WERI-Rb-1 (cell line): ENCODE data around the gene TTN.

Experiments used
- DNase-seq: peaks from one replicate; pipeline ENCODE4 v3.0.0-alpha.2; 2020
- H3K27ac ChIP-seq: fragments of 250-450 bp; sonication (Bioruptor Pico); 2 replicates; pipeline ENCODE4 v1.5.1; 2020; ENCODE audit warnings: mild to moderate bottlenecking, moderate library complexity
- H3K27me3 ChIP-seq: fragments of 250-450 bp; sonication (Bioruptor Pico); 2 replicates; pipeline ENCODE4 v1.5.1; 2021; ENCODE audit warnings: mild to moderate bottlenecking, low read depth, moderate library complexity; ENCODE audit not compliant: insufficient read depth, severe bottlenecking
- H3K36me3 ChIP-seq: fragments of 250-450 bp; sonication (Bioruptor Pico); 2 replicates; pipeline ENCODE4 v1.5.1; 2020; ENCODE audit warnings: mild to moderate bottlenecking, moderate library complexity
- H3K4me3 ChIP-seq: 2 replicates; pipeline ENCODE4 v1.5.1; 2011; ENCODE audit warnings: low read depth, mild to moderate bottlenecking, control low read depth, low read length
- H3K9me3 ChIP-seq: fragments of 250-450 bp; sonication (Bioruptor Pico); 2 replicates; pipeline ENCODE4 v1.5.1; 2021; ENCODE audit warnings: mild to moderate bottlenecking, moderate library complexity; ENCODE audit not compliant: severe bottlenecking
- CTCF ChIP-seq: IDR thresholded peaks from 2 replicates; pipeline ENCODE4 v1.5.1; 2011; ENCODE audit warnings: low read depth, mild to moderate bottlenecking, control low read depth, inconsistent platforms, low read length

TTN gene

GRCh38 chr2:178807227-178808008 is at the start of gene TTN:
TTN (minus strand) TSS chr2:178807423; CDS start chr2:178804642, 2,781 bp downstream.
- Histone ChIP-seq H3K27me3 (no peaks in the 10 kb centered on the region), H3K4me3 (no peak within 1 kb of the TSS), H3K9me3 (no peaks in the 10 kb centered on the region), H3K27ac (no peak within 1 kb of the TSS), H3K36me3 (peaks cover 3% of the 10 kb centered on the region; the same call in 1 of the 2 replicates)
- TF ChIP-seq CTCF = no peak
- DNase-seq = no peak

- Histone ChIP-seq H3K9me3 (no peaks in the 10 kb centered on the region), H3K27ac (no peak overlapping the region), H3K36me3 (peaks cover 16% of the 10 kb centered on the region), H3K27me3 (no peaks in the 10 kb centered on the region), H3K4me3 (no peak overlapping the region)
- no peak for TF ChIP-seq CTCF
- DNase-seq = no peak
Observed at GRCh38 chr2:178855151-178855550, 47.9 kb upstream of the TTN start.

- Histone ChIP-seq H3K4me3 (no peak overlapping the region), H3K27me3 (no peaks in the 10 kb centered on the region), H3K36me3 (peaks cover 63% of the 10 kb centered on the region), H3K27ac (no peak overlapping the region), H3K9me3 (no peaks in the 10 kb centered on the region)
- DNase-seq = no peak
- TF ChIP-seq CTCF = no peak
Observed at GRCh38 chr2:178848335-178848734, 41.1 kb upstream of the TTN start.

GRCh38 chr2:178846458-178846802 is 39.2 kb upstream of the TTN start:
- Histone ChIP-seq H3K4me3 (no peak overlapping the region), H3K36me3 (peaks cover 59% of the 10 kb centered on the region), H3K9me3 (no peaks in the 10 kb centered on the region), H3K27me3 (no peaks in the 10 kb centered on the region), H3K27ac (no peak overlapping the region)
- no peak for TF ChIP-seq CTCF
- DNase-seq = no peak

GRCh38 chr2:178845566-178846457 is 38.6 kb upstream of the TTN start:
- no peak for DNase-seq
- no peak for TF ChIP-seq CTCF
- Histone ChIP-seq H3K27ac (no peak overlapping the region), H3K27me3 (no peaks in the 10 kb centered on the region), H3K36me3 (peaks cover 55% of the 10 kb centered on the region), H3K9me3 (no peaks in the 10 kb centered on the region), H3K4me3 (no peak overlapping the region)
